Heart left ventricle (tissue), 16 donors: ENCODE results near the gene TUBA8. TPM values are rescaled to one million over a fixed set of nuclear protein-coding genes. Genes with fewer than 3 reads are reported as not detected.

ENCODE experiments used
- ATAC-seq, 4 donors: fragments of 200-7000 bp; cut with Tn5 transposase; one replicate each; pipeline ENCODE4 v1.9.1; 2020 to 2022; ENCODE audit warnings: moderate library complexity in 4 of 4, mild to moderate bottlenecking in 3 of 4, moderate number of reproducible peaks in 1 of 4
- DNase-seq, 5 donors: peaks; one replicate each; pipeline ENCODE4 v3.0.0-alpha.2; 2020
- H3K27ac ChIP-seq, 12 donors: fragments of 200-600 bp; sonication (generic) in 4 of 12; one replicate each; pipeline versions ENCODE4 v1.5.0 to v1.8.0; 2016 to 2022; ENCODE audit warnings: mild to moderate bottlenecking in 2 of 12
- H3K27me3 ChIP-seq, 9 donors: fragments of 200-600 bp; sonication (generic) in 2 of 9; one replicate each; pipeline versions ENCODE4 v1.5.1 to v1.8.0; 2016 to 2022; ENCODE audit warnings: mild to moderate bottlenecking in 3 of 9
- H3K36me3 ChIP-seq, 9 donors: fragments of 200-600 bp; sonication (generic) in 2 of 9; one replicate each; pipeline versions ENCODE4 v1.5.0 to v1.8.0; 2018 to 2022; ENCODE audit warnings: mild to moderate bottlenecking in 2 of 9
- H3K4me1 ChIP-seq, 12 donors: fragments of 200-600 bp; sonication (generic) in 4 of 12; one replicate each; pipeline versions ENCODE4 v1.5.0 to v1.8.0; 2016 to 2022; ENCODE audit warnings: mild to moderate bottlenecking in 3 of 12
- H3K4me3 ChIP-seq, 12 donors: fragments of 200-600 bp; sonication (generic) in 4 of 12; one replicate each; pipeline versions ENCODE4 v1.5.0 to v1.8.0; 2017 to 2022; ENCODE audit warnings: mild to moderate bottlenecking in 9 of 12, moderate library complexity in 4 of 12
- H3K9me3 ChIP-seq, 12 donors: fragments of 200-600 bp; sonication (generic) in 4 of 12; one replicate each; pipeline versions ENCODE4 v1.5.0 to v1.8.0; 2016 to 2022; ENCODE audit warnings: mild to moderate bottlenecking in 1 of 12
- CTCF ChIP-seq, 12 donors: fragments of 200-600 bp; sonication (generic) in 4 of 12; IDR thresholded peaks; one replicate each; pipeline versions ENCODE4 v1.5.0 to v1.8.0; 2018 to 2022; ENCODE audit warnings: antibody characterized with exemption in 12 of 12, mild to moderate bottlenecking in 5 of 12
- POLR2A ChIP-seq, 2 donors: fragments of 450-650 bp; IDR thresholded peaks; one replicate each; pipeline ENCODE4 v1.6.1; 2017; ENCODE audit warnings: antibody characterized with exemption in 2 of 2, mild to moderate bottlenecking in 2 of 2, moderate library complexity in 2 of 2
- WGBS, 4 donors: extraction: QIAGEN DNeasy Blood & Tissue Kit in 2 of 4; methylation state at CpG; one replicate each; pipeline versions ENCODE4 v1.1.5 to v1.1.7; 2013 to 2018; 5-methylcytosine and 5-hydroxymethylcytosine counted together
- intact Hi-C, 10 donors: fragments of 100-400 bp; cut with DNase I; formaldehyde crosslinking; loops; one replicate each; pipeline versions ENCODE4 v1.11.1 to v1.14.2; 2022
- polyA plus RNA-seq, 2 donors: library from polyadenylated mRNA; stranded (reverse); fragments of 200-250 nt; gene quantifications; one replicate each; pipeline ENCODE4 v1.2.3, GENCODE V29; 2013
- total RNA-seq, 9 donors: library from RNA; depleted of rRNA in 2 of 9; stranded (reverse); fragments of >200 nt in 2 of 9; fragmentation: NEBNext Ultra II Directional in 3 of 9; extraction: Animal tissue kit (Norgen Biotek cat#: 25700) in 3 of 9; gene quantifications; one replicate each; pipeline versions ENCODE4 v1.1.0 to v1.2.4, GENCODE V29; 2016 to 2023
- donor health status: ischemic (EF 13 %, LVEDD 7.1; RV severe dilation, severe dysfunction).
- donor health status: healthy with polysubstance abuse.
- donor health status: DM: no; HTN: yes; CAD: no.
- donor health status: DM: no; HTN: no; CAD: no.
- donor health status: ischemic (EF 25% LVEDD 6.9; RV normal size, moderate dysfunction).
- donor health status: ischemic (EF 25% LVEDD 5.7; RV mildly dilated, moderate dysfunction).
- donor health status: healthy.
- donor health status: DM: yes; HTN: yes; CAD: no.
- donor health status: ischemic (EF 35%, LVEDD 5.7; RV mildly dilated, moderate dysfunction).
- donor health status: nonischemic (EF 11% LVEDD 7.7; RV severe dilation, severe dysfunction).
- donor health status: DM: yes; HTN: yes; CAD: no.
- donor health status: PGD.
- donor health status: ischemic (EF 29% LVEDD 5.4; RV normal size, mild dysfunction).
- donor health status: nonischemic (EF 23%, LVEDD 6.1; RV moderate dilation, normal function).

Gene TUBA8
- total and polyA plus RNA-seq, 11 donors, result 44.1 to 338 (median 92.2) TPM

DNA sequence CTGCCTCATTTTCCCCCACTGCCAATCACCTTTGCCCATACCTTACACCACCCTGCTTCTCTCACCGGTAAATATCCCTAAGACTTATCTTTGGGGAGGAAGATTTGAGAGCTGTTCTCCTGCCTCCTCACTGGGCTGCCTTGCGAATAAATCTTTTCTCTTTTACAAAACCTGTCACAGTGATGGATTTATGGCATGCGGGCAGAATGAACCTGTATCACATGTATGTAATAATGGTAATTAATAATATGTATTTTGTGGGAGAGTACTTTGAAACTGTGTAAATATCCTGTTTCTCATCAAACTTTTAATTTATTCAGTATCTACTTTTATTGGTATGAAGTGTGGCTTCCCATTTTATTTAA, 35.8 kb downstream of the TUBA8 start:
- DNase-seq, result no peak
- Histone ChIP-seq H3K9me3 (no peaks in the 10 kb centered on the region), H3K27ac (no peak overlapping the region), H3K36me3 (no peaks in the 10 kb centered on the region), H3K27me3 (no peaks in the 10 kb centered on the region), H3K4me1 (peaks cover 0 to 29% (median 3%) of the 10 kb centered on the region in 12 donors), H3K4me3 (no peak overlapping the region)
- WGBS, 4 donors, result 86 to 90% (median 89%) methylated on average over 3 of the region's 3 CpGs
- intact Hi-C loops, result no loop called here
- ATAC-seq, result no peak
- TF ChIP-seq CTCF (IDR thresholded peaks at IDR 0.05) (no peak), POLR2A (IDR thresholded peaks at IDR 0.05) (no peak)

- intact Hi-C loops, result loop anchor here in 1 of 10 donors (2.0 kb wide), 1 partner anchor 55 kb away; no protein-coding TSS in a partner anchor
- Histone ChIP-seq H3K4me1 (peaks cover 0 to 32% (median 3%) of the 10 kb centered on the region in 12 donors), H3K36me3 (no peaks in the 10 kb centered on the region), H3K4me3 (no peak overlapping the region), H3K9me3 (no peaks in the 10 kb centered on the region), H3K27me3 (no peaks in the 10 kb centered on the region), H3K27ac (no peak overlapping the region)
- WGBS, 4 donors, result 96 to 98% (median 97%) methylated on average over 5 of the region's 5 CpGs
- DNase-seq (no peak), ATAC-seq (no peak)
- TF ChIP-seq POLR2A (IDR thresholded peaks at IDR 0.05), result no peak
- no peak for TF ChIP-seq CTCF (IDR thresholded peaks at IDR 0.05)
These were observed 37.2 kb downstream of the TUBA8 start for GRCh38 chr22:18147791-18148190.

DNA sequence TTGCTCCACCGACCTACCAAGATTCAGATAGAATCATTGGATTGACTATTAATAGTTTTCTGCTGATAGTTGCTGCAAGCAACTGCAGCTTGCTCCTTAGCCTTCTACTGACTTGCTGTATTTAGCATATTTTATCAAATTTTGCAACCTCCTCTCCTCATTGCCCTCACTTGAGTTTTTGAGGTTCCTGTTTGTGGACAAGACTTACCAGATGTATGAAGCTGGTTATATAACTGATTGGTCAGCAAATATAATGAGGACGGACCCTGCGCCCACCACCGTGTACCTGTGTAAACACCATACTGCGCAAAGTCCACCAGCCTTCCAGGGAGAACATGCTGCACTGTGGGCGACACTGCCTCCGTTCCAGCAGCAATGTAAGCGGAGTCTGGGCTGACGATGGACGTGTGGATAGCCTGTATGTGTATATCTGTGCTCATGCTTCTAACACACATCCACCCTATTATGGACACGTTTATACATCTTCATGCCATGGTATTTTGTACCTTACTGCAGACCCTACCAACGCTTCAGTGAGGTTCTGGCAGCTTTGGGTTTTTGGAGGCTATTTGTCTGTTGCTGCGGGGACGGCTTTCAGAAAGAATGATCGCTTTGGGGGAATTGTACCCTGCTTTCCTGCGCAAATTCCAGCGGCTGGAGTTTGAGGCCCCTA, 37.8 kb downstream of the TUBA8 start:
- intact Hi-C loops, result loop anchor here in 1 of 10 donors (2.0 kb wide), 1 partner anchor 56 kb away; no protein-coding TSS in a partner anchor
- ATAC-seq, result no peak

GRCh38 chr22:18152519-18152918, 41.9 kb downstream of the TUBA8 start:
- Histone ChIP-seq H3K36me3 (no peaks in the 10 kb centered on the region), H3K4me3 (no peak overlapping the region), H3K27ac (peak overlapping the region in 1 of 12 donors; percentile 36), H3K27me3 (no peaks in the 10 kb centered on the region), H3K4me1 (peaks cover 0 to 41% (median 6%) of the 10 kb centered on the region in 12 donors), H3K9me3 (no peaks in the 10 kb centered on the region)
- intact Hi-C loops, result no loop called here
- DNase-seq (no peak), ATAC-seq (no peak)
- TF ChIP-seq POLR2A (IDR thresholded peaks at IDR 0.05), result no peak
- no peak for TF ChIP-seq CTCF (IDR thresholded peaks at IDR 0.05)
- 76 to 87% (median 78%) methylated on average over 8 of the region's 8 CpGs for WGBS, 4 donors

More for the DNA sequence above, 37.8 kb downstream of the TUBA8 start:
- TF ChIP-seq POLR2A (IDR thresholded peaks at IDR 0.05), result no peak
- TF ChIP-seq CTCF (IDR thresholded peaks at IDR 0.05), result no peak
- H3K4me1 ChIP-seq, result peaks cover 0 to 35% (median 3%) of the 10 kb centered on the region in 12 donors
- no peak for DNase-seq
- H3K27me3 ChIP-seq, result no peaks in the 10 kb centered on the region
- no peaks in the 10 kb centered on the region for H3K36me3 ChIP-seq
- H3K4me3 ChIP-seq, result peak overlapping the region in 3 of 12 donors; percentile 64 to 74 (median 64)
- no peaks in the 10 kb centered on the region for H3K9me3 ChIP-seq
- H3K27ac ChIP-seq, result no peak overlapping the region
- 91 to 96% (median 93%) methylated on average over 17 of the region's 17 CpGs for whole genome bisulfite sequencing, 4 donors
